Measurements from ENCODE around the gene GAST. TPM values are rescaled to one million over a fixed set of nuclear protein-coding genes. Genes with fewer than 3 reads are reported as not detected.
A peak's percentile ranks its signal among the peaks of the same experiment; 100 is the strongest.

Gene GAST
- total and polyA plus RNA-seq, 9 of the 15 experiments (the other 6 are each of a cell fraction or from before 2014, with no cell fraction given) = not detected

GRCh38 chr17:41689497-41690299 lies 22.4 kb upstream of the GAST start (continued):
- no peak for TF ChIP-seq FOXM1 (IDR thresholded peaks at IDR 0.05; ENCODE audit: low read depth)
- TF ChIP-seq FOXM1 (CRISPR knock-in tag; IDR thresholded peaks at IDR 0.05; ENCODE audit: low read depth) = no peak
- 0 out of 2 replicates have a peak, but pooled peaks have one; percentile 33 for TF ChIP-seq MXI1 (IDR thresholded peaks at IDR 0.05; ENCODE audit: low read depth, low read length)
- TF ChIP-seq SMARCA4 (IDR thresholded peaks at IDR 0.05) = no peak
- no peak for TF ChIP-seq ZNF717 (CRISPR knock-in tag; IDR thresholded peaks at IDR 0.05)
- TF ChIP-seq TFAP4 (CRISPR knock-in tag; IDR thresholded peaks at IDR 0.05; ENCODE audit: borderline replicate concordance) = peak; percentile 3; the same call in 1 of the 2 replicates
- TF ChIP-seq ILF3 (IDR thresholded peaks at IDR 0.05; ENCODE audit: borderline replicate concordance) = no peak; the same call in 1 of the 2 replicates
- no peak for TF ChIP-seq NFE2L1 (tag; IDR thresholded peaks at IDR 0.05; ENCODE audit: borderline replicate concordance, low read depth)
- TF ChIP-seq NEUROD1 (IDR thresholded peaks at IDR 0.05; ENCODE audit: borderline replicate concordance, low read depth, low read length, partially characterized antibody) = no peak
- TF ChIP-seq ARID4B (CRISPR knock-in tag; IDR thresholded peaks at IDR 0.05) = no peak
- TF ChIP-seq CHAMP1 (IDR thresholded peaks at IDR 0.05) = 0 out of 2 replicates have a peak, but pooled peaks have one; percentile 8
- no peak for TF ChIP-seq TAF1 (IDR thresholded peaks at IDR 0.05; ENCODE audit: control insufficient read depth, extremely low read depth, insufficient read depth, low read length, severe bottlenecking)
- no peak for TF ChIP-seq FOXP4 (CRISPR knock-in tag; IDR thresholded peaks at IDR 0.05; ENCODE audit: borderline replicate concordance)
- TF ChIP-seq MYBL2 (IDR thresholded peaks at IDR 0.05; ENCODE audit: low read depth) = no peak
- TF ChIP-seq MYBL2 (CRISPR knock-in tag; IDR thresholded peaks at IDR 0.05; ENCODE audit: borderline replicate concordance) = no peak
- no peak for TF ChIP-seq NCOA4 (IDR thresholded peaks at IDR 0.05; ENCODE audit: partially characterized antibody)
- TF ChIP-seq KAT7 (CRISPR knock-in tag; IDR thresholded peaks at IDR 0.05; ENCODE audit: borderline replicate concordance) = no peak
